NT2/D1 (cell line): ENCODE measurements around the gene ADAM22.

Source experiments
- SUZ12 ChIP-seq: IDR thresholded peaks from 2 replicates; pipeline ENCODE4 v1.6.1; 2011; ENCODE audit not compliant: insufficient read length, insufficient read depth; ENCODE audit errors: extremely low read depth
- ZNF274 ChIP-seq: IDR thresholded peaks from 2 replicates; pipeline ENCODE4 v1.6.1; 2011; ENCODE audit warnings: mild to moderate bottlenecking, low read depth, low read length

- TF ChIP-seq SUZ12 = no peak
- TF ChIP-seq ZNF274 = no peak
Observed at GRCh38 chr7:88151119-88151790, 217.2 kb downstream of the ADAM22 start.
